ENCODE results near the gene PTPRJ.

Gene PTPRJ

DNA sequence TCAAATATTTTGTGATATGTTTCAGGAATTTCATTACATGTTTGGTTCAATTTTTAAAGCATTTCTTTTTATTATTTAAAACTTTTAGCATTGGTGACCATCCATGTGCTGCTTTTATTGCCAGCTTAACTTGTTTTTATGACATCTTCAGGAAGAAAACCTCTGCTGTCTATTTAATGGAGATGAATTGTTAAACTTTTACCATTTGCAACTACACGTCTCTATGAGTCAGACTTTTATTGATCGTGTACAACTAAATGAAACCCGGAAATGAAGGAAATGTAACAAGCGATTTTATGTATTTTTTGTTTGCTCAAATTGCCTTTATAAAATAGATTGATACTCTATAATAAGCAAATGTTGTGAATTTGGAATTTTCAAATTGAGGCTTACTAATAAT lies 113.0 kb downstream of the PTPRJ start:
- no peak for DNase-seq (ENCODE audit: low read depth in 2 of 2)

DNA sequence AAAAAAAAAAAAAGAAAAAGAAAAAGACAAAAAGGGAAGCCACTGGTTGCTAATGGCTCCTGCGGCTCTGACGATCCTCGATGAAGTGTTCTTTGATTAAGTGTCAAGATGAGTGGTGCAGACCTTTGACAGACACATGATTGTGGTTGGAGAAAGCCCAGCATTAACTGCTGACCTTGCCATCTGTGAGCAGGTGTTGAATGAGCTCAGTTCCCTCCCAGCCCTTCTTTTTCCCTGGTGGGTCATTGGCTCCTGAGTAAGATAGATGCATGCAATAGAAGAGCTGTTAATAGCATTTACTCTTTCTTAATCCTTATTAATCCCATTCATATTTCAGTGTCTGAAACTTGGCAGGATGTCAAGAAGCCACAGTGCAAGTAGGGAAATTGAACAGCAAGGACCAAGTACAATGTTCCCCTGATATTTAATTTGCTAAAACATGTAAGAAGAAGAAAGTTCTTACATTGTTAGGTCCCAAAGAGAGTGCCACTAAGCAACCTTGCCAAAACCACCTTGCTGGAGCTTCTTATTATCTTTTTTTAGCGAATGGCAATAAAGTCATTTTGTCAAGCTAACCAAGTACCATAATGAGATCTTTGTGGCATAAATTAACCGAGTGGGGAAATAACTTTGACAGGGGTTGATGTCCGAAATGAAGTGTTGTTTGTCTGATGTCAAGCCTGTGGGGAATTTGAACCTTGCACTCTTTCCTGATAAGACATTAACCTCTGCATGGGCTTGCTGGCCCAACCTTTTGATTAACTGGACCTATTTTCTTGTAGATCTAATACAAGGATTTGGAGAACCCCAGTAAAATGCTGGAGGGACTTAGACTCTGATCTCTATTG lies 113.7 kb downstream of the PTPRJ start:
- peak in 1 of 2 experiments; percentile 22 for DNase-seq (ENCODE audit: low read depth in 2 of 2)

DNA sequence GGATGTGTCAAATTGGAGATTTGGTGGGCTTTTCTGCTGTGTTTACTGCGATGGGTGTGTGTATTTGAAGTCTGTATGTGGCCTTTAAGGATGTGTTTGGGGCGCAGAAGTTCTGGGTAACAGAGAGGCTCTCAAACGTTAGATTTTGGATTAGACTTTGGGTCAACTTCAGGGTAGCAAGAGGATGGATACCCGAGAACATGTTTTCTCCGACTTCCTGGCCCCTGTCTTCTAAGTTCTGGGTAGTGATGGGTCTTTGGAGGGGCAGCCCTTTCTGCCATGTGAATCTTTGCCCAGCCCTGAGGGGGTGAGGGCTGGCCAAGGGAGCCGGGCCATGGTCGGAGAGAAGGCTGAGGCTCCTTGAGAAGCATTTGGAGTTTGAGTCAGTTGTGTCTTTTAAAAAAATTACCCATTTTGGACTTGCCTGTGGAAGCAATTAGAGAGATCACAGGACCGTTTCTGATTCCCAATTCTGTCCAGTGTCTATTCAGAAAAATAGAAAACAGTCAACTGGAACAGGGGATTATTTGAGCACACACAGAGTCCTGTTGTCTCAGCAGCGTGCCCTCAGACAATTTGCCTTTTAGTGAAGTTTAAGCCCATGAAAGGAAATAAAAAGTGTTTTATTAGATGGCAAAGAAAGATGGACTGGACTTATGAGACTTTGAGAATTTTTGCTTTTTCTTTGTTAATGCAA lies 114.4 kb downstream of the PTPRJ start:
- DNase-seq (ENCODE audit: low read depth in 2 of 2) = no peak

DNA sequence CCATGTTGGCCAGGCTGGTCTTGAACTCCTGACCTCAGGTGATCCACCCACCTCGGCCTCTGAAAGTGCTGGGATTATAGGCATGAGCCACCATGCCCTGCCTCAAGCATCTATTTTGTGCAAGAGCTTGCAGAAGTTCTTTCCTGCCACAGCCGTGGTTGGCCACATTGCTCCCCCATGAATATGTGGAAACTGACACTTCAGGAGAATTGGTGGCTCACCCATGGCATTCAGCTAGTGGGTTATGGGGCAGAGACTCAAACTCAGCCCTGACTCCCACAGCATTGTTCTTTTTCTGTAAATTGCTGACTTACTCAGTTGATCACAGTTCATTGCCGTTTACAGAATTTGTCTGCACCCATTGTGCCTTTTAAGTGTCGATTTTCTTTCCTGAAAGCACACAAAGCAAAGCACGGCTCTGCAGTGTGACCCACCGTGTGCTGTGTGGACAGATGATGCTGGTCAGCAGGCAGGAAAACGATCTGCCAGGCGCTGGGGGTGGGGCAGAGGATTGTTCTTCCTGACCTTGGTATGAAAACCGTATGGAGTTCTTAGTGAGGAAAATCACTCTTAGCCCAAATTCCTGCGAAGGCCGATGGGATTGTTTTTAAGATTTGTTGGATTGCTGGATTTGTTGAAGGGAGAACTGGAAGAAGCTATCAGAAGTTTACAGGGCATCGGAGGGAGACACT lies 115.6 kb downstream of the PTPRJ start:
- DNase-seq (ENCODE audit: low read depth in 2 of 2) = no peak

DNA sequence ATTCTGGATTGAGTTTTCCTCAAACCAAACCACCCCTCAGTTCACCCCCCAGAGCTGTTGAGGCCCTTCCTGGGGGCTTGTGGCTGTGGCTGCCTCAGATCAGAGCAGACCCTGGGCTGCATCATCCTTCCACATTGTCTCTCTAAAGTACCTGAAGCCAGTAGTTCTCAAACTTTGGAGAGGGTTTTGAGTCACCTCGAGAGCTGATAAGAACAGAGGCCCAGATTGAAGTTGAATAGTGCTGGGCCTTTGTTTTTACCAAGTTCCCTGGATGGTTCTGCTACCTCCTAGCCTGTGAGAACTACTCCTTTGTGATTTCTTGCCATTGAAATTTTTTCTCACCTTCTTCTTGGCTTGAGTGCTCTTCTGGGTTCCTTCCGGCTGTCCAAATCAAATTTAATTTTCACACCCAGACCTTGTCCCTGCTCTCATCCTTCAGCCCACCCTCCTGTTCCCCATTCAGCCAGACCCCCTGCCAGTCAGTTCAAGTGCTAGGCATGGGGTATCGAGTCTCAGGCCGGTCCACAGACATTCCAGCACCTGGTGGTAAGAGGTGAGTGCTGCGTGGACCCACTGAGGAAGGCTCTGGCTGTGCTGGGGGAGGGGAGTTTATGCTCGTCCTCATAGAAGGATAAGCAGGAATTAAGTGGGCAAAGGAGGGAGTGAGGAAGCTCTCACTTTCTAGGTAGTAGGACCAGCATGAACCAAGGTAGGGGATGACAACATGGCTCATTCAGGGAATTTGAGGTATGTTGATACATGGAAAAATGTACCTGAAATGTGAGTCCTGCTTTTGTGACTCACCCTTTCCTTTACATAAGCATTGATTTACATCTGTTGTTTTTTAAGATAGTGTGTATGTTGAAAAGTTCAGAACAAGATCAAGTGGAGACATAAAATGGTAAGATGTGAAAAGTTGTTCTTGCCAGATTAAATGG lies 116.5 kb downstream of the PTPRJ start:
- DNase-seq (ENCODE audit: low read depth in 2 of 2) = no peak

DNA sequence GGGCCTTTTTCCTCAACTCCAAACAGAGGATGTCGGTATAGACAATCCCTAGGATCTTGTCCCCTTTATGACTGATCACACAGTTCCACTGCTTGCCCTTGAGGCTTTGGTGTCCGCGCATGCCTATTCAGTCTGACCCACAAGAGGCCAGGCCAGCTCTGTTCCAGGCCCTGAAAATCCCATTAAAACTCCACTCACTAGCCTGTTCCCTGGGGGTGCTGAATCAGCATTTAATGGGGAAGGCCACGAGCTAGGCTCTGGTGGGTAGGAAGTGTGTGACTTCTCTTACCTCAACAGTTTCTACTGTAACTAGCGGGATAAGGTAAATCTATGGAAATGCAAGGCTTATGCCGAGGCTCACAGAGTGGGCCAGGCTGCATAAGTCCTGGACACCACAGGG lies 117.7 kb downstream of the PTPRJ start:
- no peak for DNase-seq (ENCODE audit: low read depth in 2 of 2)

DNA sequence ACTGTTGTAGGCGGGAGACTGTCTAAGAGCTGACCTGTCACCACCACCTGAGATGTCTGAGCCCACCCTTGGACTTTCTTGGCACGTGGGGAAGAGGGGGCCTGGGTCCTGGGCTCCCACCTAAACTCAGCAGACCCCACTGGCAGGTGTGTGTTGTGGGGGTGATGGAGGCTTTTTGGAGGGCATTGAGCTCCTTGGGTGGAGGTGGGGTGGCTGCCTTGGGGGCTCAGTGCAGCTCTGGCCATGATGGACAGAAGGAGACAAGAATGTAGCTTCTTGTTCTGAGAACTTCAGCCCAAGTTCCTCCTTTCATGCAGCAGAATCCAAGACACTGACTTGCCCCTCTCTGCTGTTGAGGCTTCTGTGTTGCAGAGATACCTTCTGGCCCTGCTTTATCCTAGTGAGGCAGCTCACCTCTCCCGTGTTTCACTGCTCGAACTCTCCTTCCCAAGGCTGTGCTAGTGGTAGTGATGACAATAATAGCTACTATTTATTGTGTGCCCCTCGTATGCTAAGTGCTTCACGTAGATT lies 119.6 kb downstream of the PTPRJ start:
- DNase-seq (ENCODE audit: low read depth in 2 of 2) = no peak

DNA sequence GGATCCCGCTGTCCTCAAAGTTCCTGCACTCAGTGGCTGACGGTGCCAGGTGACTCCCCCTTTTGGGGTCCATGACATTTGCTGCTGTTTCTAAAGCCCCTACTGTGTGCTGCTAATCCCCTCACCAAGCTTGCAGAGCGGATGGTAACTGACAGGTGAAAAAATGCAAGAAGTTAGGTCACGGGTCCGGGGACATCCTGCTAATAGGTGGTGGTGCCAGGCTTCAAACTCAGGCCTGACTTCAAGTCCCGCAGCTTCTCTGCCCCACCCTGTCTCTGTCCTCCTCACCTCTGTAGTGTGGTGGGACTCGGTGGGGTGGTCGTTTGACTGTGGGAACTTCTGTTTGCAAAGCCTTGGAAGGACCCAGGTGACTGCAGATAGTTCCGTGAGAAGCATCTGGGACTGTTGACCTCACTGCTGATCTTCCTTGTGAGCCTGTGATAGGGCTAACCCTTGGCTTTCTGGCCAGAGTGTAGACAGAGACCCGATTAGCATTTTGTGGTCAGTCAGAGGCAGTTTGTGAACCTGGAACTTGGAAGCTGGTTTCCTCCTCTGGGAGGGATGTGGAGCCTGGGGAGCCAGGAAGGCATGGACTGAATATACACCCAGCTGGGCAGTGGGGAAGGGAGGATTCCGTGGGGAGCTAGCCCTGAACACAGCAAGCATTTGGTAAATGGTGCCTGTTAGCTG lies 120.8 kb downstream of the PTPRJ start:
- no peak for DNase-seq (ENCODE audit: low read depth in 2 of 2)

DNA sequence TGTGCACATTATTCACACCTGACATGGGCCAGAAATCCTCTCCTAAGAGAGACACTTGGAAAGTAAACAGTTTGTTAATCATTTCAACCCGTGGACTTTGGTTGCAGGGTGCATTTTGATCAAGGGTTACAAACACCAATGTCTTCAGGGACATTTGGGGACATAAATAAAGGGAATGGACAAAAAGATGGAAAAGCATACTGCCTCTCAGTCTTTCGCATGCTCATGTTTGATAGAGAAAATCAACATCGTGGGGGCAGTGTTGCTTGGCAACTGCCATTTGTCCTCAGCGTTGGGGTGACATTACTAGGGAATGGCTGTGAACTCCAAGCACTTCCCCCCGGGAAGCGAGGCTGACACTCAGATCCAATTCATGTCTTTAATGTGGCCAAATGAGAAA lies 121.6 kb downstream of the PTPRJ start:
- DNase-seq (ENCODE audit: low read depth in 2 of 2) = no peak

DNA sequence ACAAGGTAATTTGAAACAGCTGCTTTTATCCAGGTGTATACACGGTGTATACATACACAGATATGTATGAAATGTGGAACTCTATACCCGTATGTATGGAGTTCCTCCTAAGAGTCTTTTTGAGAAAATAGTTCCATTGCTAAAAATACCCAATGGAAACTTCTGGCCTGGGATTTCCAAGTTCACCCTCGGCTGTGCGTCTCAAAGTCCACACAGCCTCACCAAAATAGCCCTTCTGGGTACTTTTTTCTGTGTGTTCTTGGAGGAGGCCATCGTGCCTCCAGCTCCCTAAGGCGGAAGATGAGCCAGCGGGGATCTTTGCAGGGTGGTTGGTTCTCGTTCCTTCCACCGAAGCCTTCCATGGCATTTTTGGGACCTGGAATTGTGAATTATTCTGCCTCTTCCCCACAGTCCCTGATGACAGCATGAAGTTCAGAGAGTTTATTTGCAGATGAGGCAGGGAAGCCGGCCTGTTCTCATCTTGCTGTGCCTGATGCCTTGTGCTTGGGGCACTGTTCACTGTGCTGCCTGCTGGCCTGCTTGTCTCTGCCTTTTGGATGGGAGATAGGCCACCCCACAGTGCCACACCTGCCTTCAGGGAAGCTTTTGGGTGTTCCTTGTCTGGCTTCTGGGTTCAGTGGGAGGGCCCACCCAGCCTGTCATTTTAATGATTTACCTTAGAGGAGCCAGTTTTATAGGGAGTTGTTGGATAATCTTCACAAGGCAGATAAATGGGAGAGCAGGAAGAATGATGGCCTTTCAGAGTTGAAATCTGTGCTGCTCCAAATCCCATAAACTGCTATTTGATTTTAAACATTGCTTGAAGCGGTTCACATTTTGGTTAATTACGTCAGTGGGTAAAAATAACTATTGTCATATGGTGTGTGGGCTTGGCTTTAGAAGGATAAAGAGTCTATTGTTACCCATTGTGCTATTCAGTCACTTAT lies 123.5 kb downstream of the PTPRJ start:
- no peak for DNase-seq (ENCODE audit: low read depth in 2 of 2)

DNA sequence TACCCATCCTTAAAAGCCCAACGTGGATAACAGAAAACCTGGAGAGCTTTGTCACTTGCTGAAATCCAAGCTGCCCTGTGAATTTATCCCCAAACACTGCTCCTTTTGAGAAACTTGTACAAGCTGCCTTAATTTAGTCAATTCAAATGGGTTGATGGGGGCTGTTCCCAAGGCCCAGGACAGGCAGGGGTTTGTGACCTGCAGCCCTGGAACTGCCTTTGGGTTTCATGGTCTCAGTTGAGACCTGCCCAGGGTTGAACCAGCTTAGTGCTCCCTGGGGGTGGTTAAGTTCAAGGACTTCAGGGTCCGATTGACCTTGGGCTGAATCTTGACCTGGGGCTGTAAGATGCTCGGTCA lies 124.2 kb downstream of the PTPRJ start:
- no peak for DNase-seq (ENCODE audit: low read depth in 2 of 2)

DNA sequence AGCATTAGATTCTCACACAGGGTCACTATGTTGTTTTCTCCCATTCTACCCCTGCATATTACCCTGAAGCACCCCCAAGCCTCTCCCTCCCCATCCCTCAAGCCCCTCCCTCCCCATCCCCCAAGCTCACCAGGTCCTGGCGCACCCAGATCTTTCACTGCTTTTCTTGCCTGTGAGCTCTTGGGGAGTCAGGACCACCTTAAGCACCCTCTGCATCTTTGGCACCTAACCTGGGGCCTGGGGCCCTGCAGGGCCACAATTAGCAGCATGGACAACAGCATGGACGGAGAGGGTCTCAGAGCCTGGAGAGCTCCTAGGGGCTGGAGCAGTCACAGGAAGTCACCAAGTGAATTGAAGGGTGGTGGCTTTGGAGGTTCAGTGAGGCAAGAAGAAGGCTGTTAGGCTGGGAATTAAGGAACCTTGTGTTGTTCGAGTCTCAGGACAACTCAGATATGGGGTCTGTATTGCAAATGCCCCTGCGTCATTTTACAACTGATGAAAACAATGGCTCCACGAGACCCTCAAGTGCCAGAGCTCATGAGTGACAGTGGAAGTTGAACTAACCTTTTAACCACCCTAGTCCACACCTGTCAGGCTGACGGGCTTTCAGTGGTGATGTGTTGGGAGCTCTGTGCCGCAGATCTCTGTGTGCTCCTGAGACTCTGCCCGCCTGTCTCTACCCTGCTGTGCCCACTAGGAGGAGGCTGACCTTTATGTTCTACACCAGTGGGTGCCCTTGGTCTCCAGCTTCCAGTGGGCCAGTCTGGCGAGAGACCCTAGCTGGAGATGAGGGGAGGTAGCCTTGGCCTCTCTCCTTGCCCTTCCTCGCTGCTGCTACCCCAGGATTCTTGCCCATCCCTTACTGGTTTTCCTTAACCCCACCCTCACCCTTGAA lies 125.0 kb downstream of the PTPRJ start:
- no peak for DNase-seq (ENCODE audit: low read depth in 2 of 2)

DNA sequence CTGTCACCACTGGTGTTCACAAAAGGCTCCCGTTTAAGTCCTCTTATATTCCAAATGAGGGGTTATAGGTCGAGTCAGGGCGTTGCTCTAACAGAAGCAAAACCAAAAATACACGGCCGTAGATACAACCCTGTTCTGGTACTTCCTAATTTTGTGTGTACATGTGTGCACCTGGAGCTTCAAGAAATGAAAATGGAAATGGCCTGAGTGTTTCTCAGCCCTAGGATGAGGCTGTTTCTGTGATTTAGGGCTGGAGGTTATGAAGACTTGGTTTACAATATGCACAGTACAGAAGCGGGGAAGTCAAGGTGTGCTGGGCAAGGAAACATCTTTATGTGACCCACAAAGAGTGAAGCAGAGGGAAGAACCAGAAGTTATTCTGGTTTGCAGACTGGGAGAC lies 125.8 kb downstream of the PTPRJ start:
- no peak for DNase-seq (ENCODE audit: low read depth in 2 of 2)

DNA sequence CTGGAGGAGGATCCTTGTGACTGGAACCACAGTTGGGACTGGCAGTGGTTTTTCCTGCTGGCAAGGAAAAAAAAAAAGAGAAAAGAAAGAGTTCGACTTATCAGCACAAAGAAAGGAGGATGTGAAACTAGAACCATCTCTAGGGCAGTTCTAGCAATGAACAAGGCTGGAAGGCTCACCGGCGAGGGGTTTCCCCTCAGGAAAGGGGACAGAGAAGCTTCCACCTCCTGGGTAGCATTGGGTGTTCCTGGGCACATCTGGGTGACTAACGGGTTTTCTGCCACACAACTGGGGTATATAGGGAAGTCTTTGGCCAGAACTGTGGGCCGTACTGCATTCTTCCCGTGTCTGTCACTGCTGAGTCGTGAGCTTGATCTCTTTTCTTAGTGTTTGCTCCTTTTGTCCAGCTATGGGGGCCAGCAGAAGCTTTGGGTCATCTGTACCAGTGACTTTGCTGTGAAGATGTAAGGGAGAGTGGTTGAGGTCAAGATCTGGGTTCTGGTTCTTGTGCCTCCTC lies 126.9 kb downstream of the PTPRJ start:
- no peak for DNase-seq (ENCODE audit: low read depth in 2 of 2)

DNA sequence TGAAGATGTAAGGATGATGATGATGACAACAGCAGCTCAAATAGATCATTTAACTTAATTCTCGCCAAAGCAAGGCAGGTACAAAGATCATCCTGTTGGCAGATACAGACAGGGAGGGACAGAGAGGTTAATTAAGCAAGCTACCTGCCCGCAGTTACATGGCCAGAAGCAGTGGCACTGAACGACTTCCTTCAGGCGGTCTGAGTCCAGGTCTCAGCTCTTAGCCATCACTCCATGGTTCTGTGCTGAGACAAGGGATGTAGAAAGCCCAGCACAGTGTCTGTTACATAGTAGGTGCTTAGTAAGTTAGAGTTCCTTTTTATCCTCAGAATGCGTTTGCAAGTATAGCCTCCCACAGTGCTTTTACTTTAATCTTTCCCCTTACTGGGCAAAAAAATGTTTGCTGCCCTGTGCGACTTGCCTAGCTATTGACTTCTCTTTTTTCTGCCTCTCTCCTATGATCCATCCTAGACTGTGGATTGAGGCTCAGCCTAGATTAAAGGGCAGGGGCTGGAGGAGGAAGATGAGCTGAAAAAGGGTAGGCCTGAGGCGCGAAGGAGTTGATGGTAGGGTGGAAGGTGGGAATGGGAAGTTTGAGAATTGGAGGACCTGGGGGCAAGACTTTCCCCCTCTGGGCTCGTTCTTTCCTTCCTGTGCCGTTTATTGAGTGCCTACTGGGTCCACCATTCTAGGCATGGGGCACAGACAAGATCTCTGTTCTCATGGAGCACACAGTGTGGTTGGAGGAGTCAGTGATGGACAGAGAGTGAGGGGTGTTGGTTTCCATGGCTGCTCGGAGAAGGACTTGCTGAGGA lies 128.1 kb downstream of the PTPRJ start:
- DNase-seq (ENCODE audit: low read depth in 2 of 2) = no peak

DNA sequence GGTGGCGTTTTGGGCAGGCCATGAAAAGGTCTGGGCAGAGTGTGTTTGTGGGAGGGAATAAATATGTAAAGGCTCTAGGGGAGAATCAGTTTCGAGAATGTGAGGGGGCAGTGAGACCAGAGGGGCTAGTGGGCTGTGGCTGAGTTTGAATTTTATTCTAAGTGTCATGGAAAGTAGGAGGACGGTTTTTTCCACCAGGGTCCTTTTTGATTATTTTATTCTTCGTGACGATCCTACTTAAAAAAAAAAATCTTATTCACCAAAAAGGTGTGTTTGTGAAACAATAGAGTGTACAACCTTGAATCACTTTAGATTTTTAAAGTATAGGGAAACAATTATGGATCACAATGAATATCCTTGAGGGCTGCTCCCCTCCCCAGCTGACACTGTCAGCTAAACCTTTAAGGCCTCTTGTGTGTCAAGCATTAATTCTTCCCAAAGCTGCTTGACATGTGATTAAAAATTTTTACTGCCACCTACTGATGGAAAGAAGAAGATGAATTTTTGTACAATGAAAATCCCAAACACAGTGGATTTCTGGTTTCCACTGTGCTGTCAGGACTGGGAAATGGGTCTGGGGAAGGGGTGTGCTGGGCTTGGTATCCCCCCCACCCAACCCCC lies 128.8 kb downstream of the PTPRJ start:
- DNase-seq (ENCODE audit: low read depth in 2 of 2) = no peak

DNA sequence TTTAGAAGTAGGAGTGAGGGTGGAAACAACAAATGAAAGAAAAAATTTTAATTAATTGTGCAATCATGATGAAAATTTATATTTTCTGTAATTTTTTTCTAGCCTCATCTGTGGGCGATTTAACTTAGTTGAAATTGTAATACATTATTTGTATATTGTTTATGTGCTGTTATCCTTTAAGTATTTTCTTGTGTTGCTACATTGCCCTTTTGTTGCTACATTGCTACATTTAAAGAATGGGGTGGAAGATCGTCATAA lies 130.1 kb downstream of the PTPRJ start:
- no peak for DNase-seq (ENCODE audit: low read depth in 2 of 2)

All from fibroblast of skin of left quadriceps (primary cell).